ENCODE data around the gene IGFL2.

DNA sequence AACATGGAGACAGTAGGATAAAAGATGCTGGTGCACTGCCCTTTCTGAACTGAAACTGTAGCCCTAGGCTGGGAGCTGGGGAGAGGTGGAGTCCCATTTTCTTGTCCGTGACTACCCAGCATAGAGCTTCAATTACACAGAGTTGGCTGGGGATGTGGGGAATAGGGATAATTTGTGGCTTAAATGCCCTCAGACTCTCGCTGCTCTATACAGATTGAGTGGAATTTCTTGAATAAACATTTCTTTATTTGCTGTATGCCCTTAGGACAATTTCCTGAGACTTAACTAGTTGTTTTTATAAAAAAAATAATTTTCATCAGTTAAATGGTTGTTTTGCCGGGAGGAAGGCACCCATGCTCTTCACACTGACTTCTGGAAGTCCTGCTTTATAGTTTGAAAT is 7.2 kb downstream of the IGFL2 start:
- TF ChIP-seq POLR2A (IDR thresholded peaks at IDR 0.05) (no peak), CTCF (IDR thresholded peaks at IDR 0.05) (no peak)
